Stimulated activated naive CD8-positive, alpha-beta T cell treated with anti-CD3 and anti-CD28 coated beads, Interleukin-15, Interleukin-2, amounts not matched to agents 100 ng/mL and 50 ng/mL, for 24 hours (primary cell): Measurements from ENCODE around the gene FAP.

Source experiments
- H3K27ac Mint-ChIP-seq: one replicate; pipeline ENCODE4 v1.8.0; 2021; ENCODE audit warnings: mild to moderate bottlenecking, mixed read lengths
- H3K27me3 Mint-ChIP-seq: one replicate; pipeline ENCODE4 v1.8.0; 2021; ENCODE audit warnings: mixed read lengths
- H3K36me3 Mint-ChIP-seq: one replicate; pipeline ENCODE4 v1.8.0; 2021; ENCODE audit warnings: low read depth, mixed read lengths
- H3K4me1 Mint-ChIP-seq: one replicate; pipeline ENCODE4 v1.8.0; 2021; ENCODE audit warnings: low read depth, mixed read lengths
- H3K4me3 Mint-ChIP-seq: one replicate; pipeline ENCODE4 v1.8.0; 2021; ENCODE audit warnings: mild to moderate bottlenecking, mixed read lengths
- H3K9me3 Mint-ChIP-seq: one replicate; pipeline ENCODE4 v1.8.0; 2021; ENCODE audit warnings: mixed read lengths

FAP gene

GRCh38 chr2:162149466-162149865 is 93.8 kb downstream of the FAP start:
- Mint-ChIP-seq H3K27me3 (peaks cover 51% of the 10 kb centered on the region), H3K27ac (no peak overlapping the region), H3K9me3 (no peaks in the 10 kb centered on the region), H3K36me3 (no peaks in the 10 kb centered on the region), H3K4me1 (no peaks in the 10 kb centered on the region), H3K4me3 (no peak overlapping the region)

DNA sequence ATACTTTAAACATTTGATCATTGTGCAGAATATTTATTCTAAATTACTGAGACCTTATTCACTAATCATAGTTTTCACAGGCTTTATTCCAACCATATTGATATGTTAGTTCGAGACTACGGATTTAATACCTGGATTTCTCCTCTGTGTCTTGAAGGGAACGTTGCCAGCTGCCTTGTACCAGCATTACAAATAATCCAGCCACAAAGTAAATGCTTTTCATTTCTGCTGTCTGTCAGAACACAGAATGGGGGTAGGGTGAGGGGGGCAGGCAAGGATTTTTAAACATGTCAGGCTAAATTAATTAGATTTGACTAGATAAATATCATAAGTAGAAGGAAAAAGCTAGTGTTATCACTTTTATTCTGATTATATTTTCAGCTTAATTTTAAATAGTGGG is 94.3 kb downstream of the FAP start:
- H3K27me3 Mint-ChIP-seq, result peaks cover 48% of the 10 kb centered on the region
- no peak overlapping the region for H3K27ac Mint-ChIP-seq
- H3K36me3 Mint-ChIP-seq, result no peaks in the 10 kb centered on the region
- no peaks in the 10 kb centered on the region for H3K9me3 Mint-ChIP-seq
- H3K4me1 Mint-ChIP-seq, result no peaks in the 10 kb centered on the region
- no peak overlapping the region for H3K4me3 Mint-ChIP-seq

DNA sequence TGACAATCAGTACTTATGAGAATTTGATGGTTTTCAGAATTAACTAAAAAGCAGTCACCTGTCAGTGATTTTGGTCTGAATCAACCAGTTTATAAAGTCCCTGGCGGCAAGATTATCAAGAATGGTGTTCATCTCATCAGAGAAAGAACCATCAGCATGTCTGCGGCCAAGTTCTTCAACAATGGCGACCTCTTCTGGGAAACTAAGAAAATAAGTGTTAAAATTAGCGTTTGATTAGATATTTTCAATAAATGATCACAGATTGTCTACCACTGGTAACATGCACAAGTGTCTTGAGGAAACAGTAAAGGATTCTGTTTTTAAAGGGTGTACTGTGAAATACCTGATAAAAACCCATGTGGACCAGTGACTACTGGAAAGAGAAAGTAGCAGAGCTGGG is 99.3 kb downstream of the FAP start:
- Mint-ChIP-seq H3K4me3 (no peak overlapping the region), H3K4me1 (no peaks in the 10 kb centered on the region), H3K36me3 (no peaks in the 10 kb centered on the region), H3K9me3 (no peaks in the 10 kb centered on the region), H3K27ac (no peak overlapping the region), H3K27me3 (peaks cover 36% of the 10 kb centered on the region)

DNA sequence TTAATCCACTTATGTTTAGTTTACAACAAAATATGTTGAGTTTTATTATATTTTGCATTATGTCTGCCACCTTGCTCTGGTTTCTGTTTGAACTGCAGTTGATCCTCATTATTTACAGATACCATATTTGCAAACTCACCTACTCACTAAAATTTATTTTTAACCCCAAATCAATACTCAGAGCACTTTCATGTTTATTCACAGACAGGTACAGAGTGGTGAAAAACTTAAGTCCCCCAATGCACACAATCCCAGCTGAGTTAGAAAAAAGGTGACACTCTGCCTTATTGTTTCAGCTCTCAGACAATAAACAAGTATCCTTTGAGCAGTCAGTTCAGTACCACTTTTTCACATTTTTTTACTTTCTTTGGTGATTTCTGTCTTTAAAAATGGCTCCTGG is 104.9 kb downstream of the FAP start:
- Mint-ChIP-seq H3K9me3 (no peaks in the 10 kb centered on the region), H3K4me1 (no peaks in the 10 kb centered on the region), H3K27ac (no peak overlapping the region), H3K36me3 (no peaks in the 10 kb centered on the region), H3K4me3 (no peak overlapping the region), H3K27me3 (peaks cover 17% of the 10 kb centered on the region)

GRCh38 chr2:162127422-162127821 is 115.8 kb downstream of the FAP start:
- no peaks in the 10 kb centered on the region for H3K27me3 Mint-ChIP-seq
- no peak overlapping the region for H3K4me3 Mint-ChIP-seq
- H3K4me1 Mint-ChIP-seq, result peaks cover 7% of the 10 kb centered on the region
- H3K9me3 Mint-ChIP-seq, result no peaks in the 10 kb centered on the region
- no peaks in the 10 kb centered on the region for H3K36me3 Mint-ChIP-seq
- no peak overlapping the region for H3K27ac Mint-ChIP-seq

DNA sequence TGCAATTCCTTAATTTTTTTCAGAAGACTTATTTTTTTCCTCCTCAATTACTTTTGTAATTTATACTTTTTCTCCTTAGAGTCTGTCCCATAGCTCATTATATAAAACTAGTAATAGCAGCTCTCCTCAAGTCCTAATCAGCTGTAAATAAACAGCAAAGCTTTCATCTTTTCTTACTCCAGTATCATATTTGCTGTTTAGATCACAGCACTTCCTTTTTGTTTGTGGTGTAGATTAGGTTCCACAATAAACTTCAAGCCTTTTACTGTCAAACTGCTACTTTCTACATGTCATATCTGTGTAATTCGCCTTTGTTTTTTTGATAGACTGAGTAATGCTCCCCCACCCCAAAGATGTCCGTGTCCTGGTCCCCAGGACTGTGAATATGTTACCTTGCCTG is 116.7 kb downstream of the FAP start:
- H3K36me3 Mint-ChIP-seq, result no peaks in the 10 kb centered on the region
- no peaks in the 10 kb centered on the region for H3K9me3 Mint-ChIP-seq
- H3K4me3 Mint-ChIP-seq, result no peak overlapping the region
- H3K4me1 Mint-ChIP-seq, result peaks cover 7% of the 10 kb centered on the region
- no peak overlapping the region for H3K27ac Mint-ChIP-seq
- no peaks in the 10 kb centered on the region for H3K27me3 Mint-ChIP-seq

GRCh38 chr2:162126111-162126519 is 117.1 kb downstream of the FAP start:
- Mint-ChIP-seq H3K4me3 (no peak overlapping the region), H3K4me1 (peaks cover 7% of the 10 kb centered on the region), H3K36me3 (no peaks in the 10 kb centered on the region), H3K27me3 (no peaks in the 10 kb centered on the region), H3K9me3 (no peaks in the 10 kb centered on the region), H3K27ac (no peak overlapping the region)

GRCh38 chr2:162125138-162125537 is 118.1 kb downstream of the FAP start:
- Mint-ChIP-seq H3K4me3 (no peak overlapping the region), H3K36me3 (no peaks in the 10 kb centered on the region), H3K27me3 (no peaks in the 10 kb centered on the region), H3K9me3 (no peaks in the 10 kb centered on the region), H3K27ac (no peak overlapping the region), H3K4me1 (peaks cover 7% of the 10 kb centered on the region)

DNA sequence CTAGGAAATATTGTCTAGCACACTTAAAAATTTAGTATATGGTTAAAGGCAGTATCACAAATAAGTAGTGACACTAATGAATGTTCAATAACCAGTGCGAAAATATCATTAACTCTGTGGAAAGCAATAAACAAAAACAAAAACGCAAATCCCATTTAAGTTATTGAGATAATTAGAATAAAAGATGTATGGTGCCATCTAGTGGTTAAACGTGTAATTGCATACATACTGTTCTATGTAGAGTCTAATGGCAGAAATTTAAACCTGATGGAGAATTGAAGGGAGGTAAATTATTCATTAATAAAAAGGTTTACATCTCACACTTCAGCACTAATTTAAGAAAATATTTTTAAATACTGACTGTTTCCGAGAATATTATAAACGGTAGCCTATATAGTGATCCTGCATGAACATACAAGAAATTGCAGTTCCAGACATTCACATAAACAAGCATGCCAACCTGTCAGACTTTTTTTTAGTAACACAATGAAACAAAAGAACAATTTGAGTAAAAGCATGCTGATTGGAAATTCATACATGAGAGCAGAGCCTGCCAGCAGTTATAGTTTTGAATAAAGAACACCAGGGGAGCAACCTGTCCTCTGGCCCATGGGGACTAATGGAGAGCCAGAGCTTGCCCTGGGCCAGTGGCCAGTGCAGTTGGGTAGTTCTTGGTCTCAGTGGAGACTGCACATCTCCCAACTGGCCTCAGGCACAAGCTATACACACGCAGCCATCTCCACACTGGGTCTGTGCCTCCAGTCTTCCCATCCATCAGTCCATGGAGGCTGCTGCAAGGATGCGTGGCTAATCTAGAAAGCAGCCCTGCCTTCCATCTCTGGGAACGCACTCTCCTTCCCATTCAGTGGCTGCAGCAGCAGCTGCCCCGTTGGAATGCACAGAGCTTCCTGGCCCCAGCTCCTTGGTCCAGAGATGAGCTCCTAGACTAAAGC is 119.2 kb downstream of the FAP start:
- Mint-ChIP-seq H3K36me3 (no peaks in the 10 kb centered on the region), H3K27ac (no peak overlapping the region), H3K9me3 (no peaks in the 10 kb centered on the region), H3K4me1 (peaks cover 7% of the 10 kb centered on the region), H3K27me3 (no peaks in the 10 kb centered on the region), H3K4me3 (no peak overlapping the region)
